HG03520 (cell line): ENCODE data around the gene PIK3C3.
A peak's percentile ranks its signal among the peaks of the same experiment; 100 is the strongest.

Experiments
- ATAC-seq: cut with Tn5 transposase; IDR thresholded peaks from one replicate; pipeline ENCODE4 v1.9.1; 2021; ENCODE audit warnings: mild to moderate bottlenecking, moderate library complexity; ENCODE audit not compliant: unreplicated experiment

Gene PIK3C3

DNA sequence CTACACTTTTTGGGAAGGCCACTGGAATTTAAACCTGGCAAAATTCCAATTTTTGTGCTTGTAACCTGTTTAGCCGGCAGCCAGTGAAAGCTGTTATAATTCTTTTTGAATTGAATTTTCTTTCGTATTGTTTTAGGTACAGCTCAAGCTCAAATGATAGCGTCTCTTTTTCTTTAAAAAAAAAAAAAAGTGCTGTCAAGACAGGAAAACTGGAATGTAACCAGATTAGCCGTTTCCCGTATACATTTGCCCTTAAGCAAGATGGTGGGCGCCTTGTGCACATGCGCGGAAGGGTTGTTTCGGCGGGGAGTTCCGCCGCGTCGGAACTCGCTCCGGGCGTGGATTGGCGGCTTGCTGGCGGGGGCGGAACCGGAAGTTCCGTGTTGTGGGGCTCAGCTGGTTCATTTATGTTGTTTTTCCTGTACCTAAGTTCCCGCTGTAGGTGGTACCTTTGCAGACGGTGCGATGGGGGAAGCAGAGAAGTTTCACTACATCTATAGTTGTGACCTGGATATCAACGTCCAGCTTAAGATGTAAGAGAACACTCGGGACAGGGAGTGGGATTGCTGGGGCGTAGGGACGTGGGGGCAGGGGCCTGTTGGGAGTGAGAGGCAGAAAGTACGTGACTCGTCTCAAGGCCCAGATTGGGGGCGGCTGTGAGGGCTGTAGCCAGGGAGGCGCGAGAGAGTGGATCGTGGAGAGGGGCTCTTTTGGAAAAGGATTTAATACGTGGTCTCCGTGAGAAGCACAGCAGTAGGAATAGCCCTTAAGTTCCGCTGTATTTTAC, at the start of gene PIK3C3:
TSS of gene PIK3C3 (plus strand) at position 408 of the 787 bp plus-strand sequence. CDS start at position 466, 58 bp downstream.
- ATAC-seq = peak; percentile 93

DNA sequence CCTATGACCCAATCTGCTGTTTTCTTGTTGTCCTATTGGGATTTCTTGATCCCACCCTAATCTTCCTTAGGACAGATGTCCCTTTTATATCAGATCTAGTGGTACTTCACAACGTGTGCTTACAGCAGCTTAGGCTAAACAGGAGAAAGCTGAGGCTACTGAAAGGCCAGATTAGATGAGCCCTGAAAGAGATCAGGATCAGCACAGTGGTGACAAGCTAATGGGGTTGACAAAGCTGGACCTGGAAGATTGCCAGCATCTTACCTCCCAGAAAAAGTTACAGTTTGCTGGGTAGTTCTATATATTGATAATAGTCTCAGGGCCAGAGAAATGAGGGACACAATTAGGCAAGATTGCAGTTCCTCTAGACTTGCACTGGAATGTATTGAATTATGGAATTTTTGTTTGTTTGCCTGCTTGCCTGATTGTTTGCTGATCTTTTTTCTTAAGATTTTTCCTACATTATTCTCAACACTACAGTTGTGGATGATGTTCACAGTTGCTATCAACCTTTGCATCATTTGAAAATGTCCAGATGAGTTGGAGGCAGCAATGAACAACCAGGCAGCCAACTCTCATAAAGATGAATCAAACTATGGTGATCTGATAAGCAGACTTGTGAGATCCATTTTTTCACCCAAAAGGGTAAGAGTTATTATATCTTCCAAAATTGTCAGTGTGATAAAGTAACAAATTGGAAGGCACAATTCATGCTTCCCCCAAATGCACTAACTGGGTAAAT, 49.1 kb upstream of the PIK3C3 start:
- ATAC-seq = no peak

DNA sequence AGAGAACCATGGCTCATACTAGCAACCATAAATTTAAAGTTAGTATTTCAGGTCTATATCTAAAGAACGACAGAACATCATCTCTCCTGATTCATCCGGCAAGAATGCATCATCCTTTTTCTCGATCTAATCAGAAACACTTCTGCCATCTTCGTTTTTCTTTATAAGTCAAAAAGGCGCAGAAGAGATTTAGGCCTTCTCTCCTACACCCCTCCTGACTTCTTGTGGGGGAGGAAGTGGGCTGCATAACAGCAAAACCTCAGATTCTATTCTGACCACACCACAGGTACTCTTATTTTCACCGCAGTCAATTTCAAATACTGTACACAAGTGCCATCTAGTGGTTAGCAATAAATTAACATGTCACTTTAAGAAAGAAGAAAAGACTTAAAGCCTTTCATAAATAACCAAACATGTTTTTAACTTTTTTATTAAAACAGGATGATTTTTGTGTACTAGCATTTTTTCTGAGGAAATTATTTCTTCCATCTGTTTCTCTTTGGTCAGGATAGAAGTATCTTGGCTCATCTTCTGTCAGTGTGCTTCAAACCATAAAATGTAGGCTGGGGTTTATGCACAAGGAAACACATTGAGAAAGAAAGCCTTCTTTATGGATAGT, 48.4 kb upstream of the PIK3C3 start:
- peak; percentile 95 for ATAC-seq

DNA sequence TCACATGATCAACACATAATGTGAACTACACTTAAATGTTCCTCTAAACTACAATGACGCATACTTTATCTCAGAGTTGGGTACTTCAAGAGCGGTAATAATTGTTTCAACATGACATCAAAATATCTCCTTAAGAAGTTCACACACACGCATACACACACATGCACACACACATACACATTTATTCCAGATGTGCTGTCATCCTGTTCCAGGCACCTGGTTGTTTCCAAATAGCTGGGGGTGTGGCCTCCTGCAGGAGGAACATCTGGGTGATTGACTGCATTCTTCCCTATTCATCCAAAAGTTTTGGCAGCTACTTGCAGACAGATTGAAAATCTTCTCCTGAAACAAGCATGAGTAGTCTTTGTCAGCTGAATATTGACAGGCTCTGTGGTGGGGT, 37.9 kb upstream of the PIK3C3 start:
- ATAC-seq = no peak

DNA sequence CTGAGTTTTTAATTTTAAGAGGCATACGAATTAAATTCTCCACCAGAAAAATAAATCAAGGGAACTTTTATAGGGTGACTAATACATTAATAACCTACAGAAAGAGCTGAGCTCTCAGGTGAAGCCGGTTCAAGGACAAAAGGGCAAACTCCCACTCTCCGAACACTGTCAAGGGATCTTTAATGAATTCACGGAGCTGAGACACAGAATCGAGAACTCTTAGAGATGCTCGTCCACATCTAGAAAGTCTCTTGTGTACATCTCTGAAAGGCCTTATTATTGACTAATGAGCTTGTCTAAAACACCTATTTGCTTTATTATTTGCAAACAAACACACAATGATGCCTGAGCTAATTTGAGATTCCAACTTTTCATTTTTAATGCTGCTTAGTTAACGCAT, 33.3 kb upstream of the PIK3C3 start:
- no peak for ATAC-seq

DNA sequence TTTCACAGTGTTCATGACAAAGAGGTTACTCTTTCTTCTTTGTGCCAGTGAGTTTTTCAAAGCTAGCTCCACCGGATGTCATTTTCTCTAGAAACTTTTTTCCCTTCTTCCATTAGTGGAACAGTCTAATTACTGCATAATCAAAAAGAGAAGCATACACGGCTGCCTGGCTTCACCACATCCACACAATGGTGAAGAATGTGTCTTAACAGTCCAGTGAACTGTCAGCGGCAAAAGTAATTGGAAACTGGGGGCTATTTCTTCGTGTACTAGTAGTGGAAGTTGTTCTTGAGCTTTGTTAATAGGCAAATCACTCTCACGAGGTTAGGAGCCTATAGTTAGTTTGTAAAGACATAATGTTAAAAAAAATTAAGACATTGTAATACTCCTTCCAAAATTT, 32.9 kb upstream of the PIK3C3 start:
- no peak for ATAC-seq

DNA sequence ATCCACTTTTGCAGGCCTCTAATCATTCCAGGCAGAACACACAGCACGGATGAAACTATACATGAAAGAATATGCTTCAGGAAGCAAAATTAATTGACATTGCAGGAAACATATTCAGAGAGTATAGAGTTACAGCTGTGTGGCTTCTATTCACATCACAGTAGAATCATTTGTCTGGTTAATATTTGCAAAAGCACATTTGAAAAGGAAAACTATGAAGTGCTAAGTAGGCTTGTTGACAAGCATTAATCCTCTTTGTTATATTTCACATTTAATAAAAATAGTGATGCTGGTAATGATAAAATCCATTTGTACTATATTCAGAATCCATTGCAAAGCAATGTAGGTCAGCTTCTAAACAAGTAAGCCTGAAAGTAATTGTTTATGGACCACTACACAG, 32.2 kb upstream of the PIK3C3 start:
- no peak for ATAC-seq

GRCh38 chr18:41923446-41923845, 31.6 kb upstream of the PIK3C3 start:
- ATAC-seq = no peak

DNA sequence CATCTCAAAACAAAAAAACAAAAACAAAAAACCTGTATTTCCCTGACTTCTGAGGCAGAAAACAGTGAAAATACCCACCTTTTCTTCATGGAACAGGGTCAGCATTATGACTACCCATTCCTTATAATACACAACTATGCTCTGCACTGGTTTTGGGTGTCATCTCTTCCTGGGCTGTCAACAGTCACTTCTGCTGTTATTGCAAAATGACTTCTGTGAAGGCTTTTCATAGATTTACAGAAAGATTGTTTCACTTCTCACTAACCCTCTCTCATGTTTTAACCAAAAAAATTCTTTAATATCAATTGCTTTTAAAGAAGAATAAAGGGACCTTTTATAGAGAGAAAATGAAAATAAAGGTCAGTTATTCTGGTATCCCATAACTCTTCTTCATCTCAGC, 26.5 kb upstream of the PIK3C3 start:
- ATAC-seq = no peak

- no peak for ATAC-seq
These were observed 22.1 kb upstream of the PIK3C3 start for GRCh38 chr18:41932899-41933298.

DNA sequence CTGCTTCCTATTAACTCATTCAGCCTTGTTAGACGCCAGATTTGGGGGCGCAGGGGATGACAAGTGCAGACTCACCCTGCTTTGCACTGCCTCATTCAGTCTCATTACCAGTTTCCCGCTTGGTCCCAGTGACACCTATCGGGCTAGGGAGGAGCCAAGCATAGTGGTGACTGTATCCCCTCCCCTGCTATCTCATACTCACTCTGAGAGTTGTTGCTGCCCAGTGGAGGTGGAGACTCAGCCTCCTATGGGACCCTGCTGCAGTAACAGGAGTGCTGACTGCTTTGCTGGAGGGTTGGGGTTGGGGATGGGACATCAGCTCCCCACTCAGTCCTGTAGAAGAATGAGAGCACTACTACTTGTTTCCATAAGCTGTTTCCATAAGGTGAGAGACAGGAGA, 21.3 kb upstream of the PIK3C3 start:
- no peak for ATAC-seq

GRCh38 chr18:41936471-41937134, 18.4 kb upstream of the PIK3C3 start:
- ATAC-seq = peak; percentile 63

GRCh38 chr18:41938445-41938844, 16.6 kb upstream of the PIK3C3 start:
- ATAC-seq = no peak

DNA sequence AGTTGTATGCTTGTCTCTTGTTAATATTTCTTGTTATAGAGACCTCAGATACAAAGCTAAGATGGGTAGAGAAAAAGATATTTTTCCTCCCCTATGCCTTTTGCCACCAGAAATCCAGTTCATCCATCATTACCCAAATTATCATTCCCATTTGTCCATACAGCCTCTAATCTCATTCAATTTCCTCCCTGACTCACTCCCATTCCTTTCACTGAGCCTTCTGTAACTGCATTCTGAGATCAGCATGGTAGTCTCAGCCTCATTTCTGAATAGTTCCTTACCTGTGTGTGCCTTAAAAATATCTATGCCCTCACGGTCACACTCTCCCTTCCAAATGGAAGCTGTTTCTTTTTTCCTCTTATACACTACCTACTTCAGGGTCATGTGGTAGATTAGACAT, 15.7 kb upstream of the PIK3C3 start:
- no peak for ATAC-seq

- no peak for ATAC-seq
These were observed 14.4 kb upstream of the PIK3C3 start for GRCh38 chr18:41940506-41941215.

DNA sequence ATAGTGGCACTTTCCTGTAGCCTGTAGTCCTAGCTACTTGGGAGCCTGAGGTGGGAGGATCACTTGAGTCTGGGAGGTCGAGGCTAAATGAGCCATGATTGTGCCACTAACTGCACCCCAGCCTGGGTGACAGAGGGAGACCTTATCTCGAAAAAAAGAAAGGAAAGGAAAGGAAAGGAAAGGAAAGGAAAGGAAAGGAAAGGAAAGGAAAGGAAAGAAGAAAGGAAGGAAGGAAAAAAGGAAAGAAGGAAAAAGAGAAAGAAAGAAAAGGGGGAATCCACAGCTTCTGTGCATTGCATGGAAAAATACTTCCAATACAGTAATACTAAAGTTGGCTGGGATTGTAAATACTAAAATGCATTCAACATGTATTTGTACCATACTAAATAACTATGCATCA, 12.8 kb upstream of the PIK3C3 start:
- ATAC-seq = no peak

DNA sequence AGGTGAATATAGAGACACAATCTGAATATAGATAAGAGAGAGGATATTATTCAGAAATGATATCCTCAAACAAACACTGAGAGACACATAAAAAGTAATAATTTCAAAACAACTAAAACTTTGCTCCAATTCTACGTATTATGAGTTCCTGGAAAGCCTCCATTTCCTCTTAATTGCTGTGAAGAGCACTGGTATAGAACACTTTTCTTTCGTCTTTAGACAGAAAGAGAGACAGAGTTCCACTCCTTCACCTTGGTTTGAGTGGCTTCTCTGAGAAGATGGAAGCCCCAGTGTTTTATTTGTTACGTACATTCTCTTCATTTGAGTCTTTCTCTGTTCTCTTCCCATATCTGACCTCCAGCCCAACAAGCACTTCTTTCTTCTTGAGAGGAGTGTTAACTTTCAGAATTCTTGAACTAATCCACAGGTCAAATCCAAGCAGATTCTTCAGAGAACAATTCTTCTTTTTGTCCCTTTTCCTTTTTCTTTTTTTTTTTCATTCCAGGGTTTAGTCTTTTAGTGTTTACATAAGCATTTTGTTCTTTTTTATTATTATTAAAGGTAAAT, 6.4 kb upstream of the PIK3C3 start:
- ATAC-seq = no peak

GRCh38 chr18:41949206-41949920, 5.7 kb upstream of the PIK3C3 start:
- no peak for ATAC-seq

GRCh38 chr18:41955688-41956087, 654 bp downstream of the PIK3C3 start:
- ATAC-seq = no peak

DNA sequence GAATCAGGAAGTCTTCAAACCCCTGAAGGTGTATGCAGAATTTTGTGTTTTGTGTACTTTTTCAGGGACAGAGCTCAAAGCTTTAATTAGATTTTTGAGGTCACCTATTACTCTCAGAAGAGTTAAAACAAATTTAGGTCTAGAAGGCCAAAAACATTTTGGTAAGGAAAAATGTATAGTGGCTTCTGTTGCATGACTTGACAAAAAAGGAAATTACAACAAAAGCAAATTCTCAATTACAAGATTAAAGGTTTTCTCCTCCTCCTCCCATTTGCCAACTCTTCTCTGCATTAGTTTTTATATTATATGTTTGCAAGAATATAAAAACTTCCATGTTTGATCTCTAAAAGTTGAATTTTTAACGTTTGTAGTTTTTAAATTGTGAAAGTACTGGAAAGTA, 4.0 kb downstream of the PIK3C3 start:
- ATAC-seq = no peak
